Epithelial cell of proximal tubule (primary cell): ENCODE data around the gene TM9SF4. TPM values are rescaled to one million over a fixed set of nuclear protein-coding genes. Genes with fewer than 3 reads are reported as not detected.

Source experiments
- DNase-seq: peaks from one replicate; pipeline ENCODE4 v3.0.0-alpha.2; 2011; ENCODE audit warnings: low read depth
- H3K4me3 ChIP-seq: 2 replicates; pipeline ENCODE4 v1.5.1; 2011; ENCODE audit warnings: low read depth, mild to moderate bottlenecking, low read length
- CTCF ChIP-seq: conservative IDR thresholded peaks from 2 replicates; pipeline ENCODE4 v1.5.1; 2012; ENCODE audit warnings: low read depth, mild to moderate bottlenecking, low read length
- total RNA-seq: library from RNA; depleted of rRNA; stranded (reverse); fragments of >200 nt; gene quantifications from 2 replicates; pipeline ENCODE4 v1.2.3, GENCODE V29; 2015

The TM9SF4 gene
- total RNA-seq, 1 donor from 2014 or later: 25.7 TPM

GRCh38 chr20:32088759-32089158, 20.8 kb upstream of the TM9SF4 start:
- no peak for DNase-seq
- no peak for TF ChIP-seq CTCF
- H3K4me3 ChIP-seq: no peak overlapping the region

- TF ChIP-seq CTCF: no peak
- DNase-seq: no peak
- H3K4me3 ChIP-seq: no peak overlapping the region
Observed at GRCh38 chr20:32089637-32090362, 19.7 kb upstream of the TM9SF4 start.

- DNase-seq: no peak
- peak; percentile 88 for TF ChIP-seq CTCF
- H3K4me3 ChIP-seq: no peak overlapping the region
Observed at GRCh38 chr20:32091888-32092346, 17.6 kb upstream of the TM9SF4 start.

GRCh38 chr20:32098786-32099185, 10.7 kb upstream of the TM9SF4 start:
- TF ChIP-seq CTCF: no peak
- no peak overlapping the region for H3K4me3 ChIP-seq
- DNase-seq: no peak

GRCh38 chr20:32108814-32109391, 611 bp upstream of the TM9SF4 start:
- TF ChIP-seq CTCF: no peak
- no peak for DNase-seq
- H3K4me3 ChIP-seq: peak overlapping the region; percentile 79

GRCh38 chr20:32110173-32110704, 725 bp downstream of the TM9SF4 start:
- no peak for DNase-seq
- TF ChIP-seq CTCF: no peak
- peak overlapping the region; percentile 79 for H3K4me3 ChIP-seq
